ENCODE data around the gene KLK2. TPM values are rescaled to one million over a fixed set of nuclear protein-coding genes. Genes with fewer than 3 reads are reported as not detected.

KLK2 gene
- total and polyA plus RNA-seq, 2 of the 4 experiments (the other 2 are of a cell fraction) = not detected

DNA sequence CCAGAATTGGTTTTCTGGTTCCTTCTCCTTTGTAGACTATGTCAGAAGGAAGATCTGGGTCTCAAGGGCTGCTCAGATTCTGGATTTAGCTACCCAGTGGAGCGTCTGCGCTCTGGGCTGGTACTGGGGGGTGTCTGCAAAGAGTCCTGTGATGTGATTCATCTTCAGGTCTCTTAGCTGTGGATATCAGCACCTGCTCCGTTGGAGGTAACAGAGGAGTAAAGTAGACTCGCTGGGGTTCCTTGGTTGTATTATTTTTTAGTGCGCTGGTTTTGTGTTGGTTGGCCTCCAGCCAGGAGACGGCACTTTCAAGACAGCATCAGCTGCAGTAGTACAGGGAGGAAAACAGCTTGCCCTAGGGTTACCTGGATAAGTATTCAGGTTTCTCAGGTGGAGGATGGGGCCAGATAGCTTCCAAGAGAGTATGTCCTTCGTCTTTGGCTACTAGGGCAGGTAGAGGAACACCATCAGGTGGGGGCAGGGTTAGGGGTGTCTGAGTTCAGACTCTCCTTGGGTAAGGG is 29.5 kb upstream of the KLK2 start:
- WGBS, 2 experiments (ENCODE audit: extremely low coverage in 2 of 2, insufficient read length in 1 of 2) = no CpG with 5 or more reads among the region's 7 CpGs
- Histone ChIP-seq H3K27me3 (ENCODE audit: control insufficient read depth, insufficient read depth, low read length) (no peaks in the 10 kb centered on the region; the same call in 1 of the 2 replicates), H4K91ac (ENCODE audit: insufficient read depth, low read depth, low read length) (no peak overlapping the region), H3K4me1 (ENCODE audit: control insufficient read depth, insufficient read depth, low read length) (no peaks in the 10 kb centered on the region), H3K9me3 (ENCODE audit: control insufficient read depth, insufficient read depth, low read length) (no peaks in the 10 kb centered on the region), H3K4me2 (ENCODE audit: low read depth, low read length) (no peak overlapping the region), H3K79me1 (ENCODE audit: low read depth in 1 of 2, low read length in 2 of 2) (no peaks in the 10 kb centered on the region), H3K9ac (ENCODE audit: low read depth, low read length) (no peak overlapping the region), H2AK9ac (replicated peaks; ENCODE audit: low read depth, low read length, poor library complexity) (no peak overlapping the region), H3K9me1 (ENCODE audit: insufficient read depth, low read length) (no peaks in the 10 kb centered on the region), H4K5ac (ENCODE audit: low read depth, low read length) (no peak overlapping the region), H3K4ac (ENCODE audit: low read depth, low read length) (no peak overlapping the region), H3K14ac (replicated peaks; ENCODE audit: low read depth, low read length) (no peak overlapping the region), H2BK20ac (ENCODE audit: low read depth, low read length) (no peak overlapping the region), H3K18ac (ENCODE audit: low read depth, low read length) (no peak overlapping the region), H3K23ac (ENCODE audit: low read depth, low read length) (no peak overlapping the region), H3K4me3 (ENCODE audit: insufficient read depth, low read depth, low read length) (no peak overlapping the region), H4K20me1 (ENCODE audit: insufficient read depth, low read length) (no peaks in the 10 kb centered on the region), H2BK15ac (ENCODE audit: low read depth, low read length) (no peak overlapping the region), H2BK120ac (ENCODE audit: low read depth, low read length) (no peak overlapping the region), H4K8ac (ENCODE audit: low read depth in 2 of 2, low read length in 2 of 2) (no peak overlapping the region), H3K36me3 (ENCODE audit: control insufficient read depth, insufficient read depth, low read length) (no peaks in the 10 kb centered on the region), H2AK5ac (ENCODE audit: low read depth, low read length) (no peak overlapping the region), H2BK5ac (ENCODE audit: low read depth, low read length, poor library complexity, severe bottlenecking) (no peak overlapping the region), H3K56ac (ENCODE audit: extremely low read depth, insufficient read depth, low read length) (no peak overlapping the region), H2AFZ (replicated peaks; ENCODE audit: low read length, poor library complexity) (no peak overlapping the region), H3K27ac (ENCODE audit: insufficient read depth, low read length) (no peak overlapping the region)
- ATAC-seq (ENCODE audit: low read depth) (no peak), DNase-seq (no peak)
- no TSS peak for BruUV-seq (replicated peaks)
- intact Hi-C loops (cut with micrococcal nuclease) = no loop called here
- in situ Hi-C loops (cut with MboI; ENCODE audit: low sequenced_read_pairs) = no loop called here
- POLR2A ChIA-PET (ENCODE audit: unreplicated experiment) = no interaction called here
- TF ChIP-seq FOS (IDR thresholded peaks at IDR 0.05; ENCODE audit: low read depth, low read length) = no peak
- no peak for TF ChIP-seq USF2 (IDR thresholded peaks at IDR 0.05; ENCODE audit: low read depth, low read length)
- no peak for TF ChIP-seq RFX5 (IDR thresholded peaks at IDR 0.05; ENCODE audit: low read depth, low read length)
- no peak for TF ChIP-seq MAFK (IDR thresholded peaks at IDR 0.05; ENCODE audit: low read depth, low read length)
- no peak for TF ChIP-seq POLR2A (IDR thresholded peaks at IDR 0.05; ENCODE audit: low read depth, low read length)
- TF ChIP-seq NFE2L2 (IDR thresholded peaks at IDR 0.05; ENCODE audit: low read depth, low read length) = no peak
- TF ChIP-seq MXI1 (IDR thresholded peaks at IDR 0.05; ENCODE audit: borderline replicate concordance, low read depth, low read length) = no peak
- TF ChIP-seq MAZ (IDR thresholded peaks at IDR 0.05; ENCODE audit: borderline replicate concordance, low read depth, low read length) = no peak
- no peak for TF ChIP-seq RAD21 (IDR thresholded peaks at IDR 0.05; ENCODE audit: low read length)
- TF ChIP-seq CHD1 (IDR thresholded peaks at IDR 0.05; ENCODE audit: low read depth, low read length) = no peak
- TF ChIP-seq BHLHE40 (IDR thresholded peaks at IDR 0.05; ENCODE audit: low read depth, low read length) = no peak
- no peak for TF ChIP-seq RCOR1 (IDR thresholded peaks at IDR 0.05; ENCODE audit: insufficient replicate concordance, low read length)
- TF ChIP-seq CEBPB (IDR thresholded peaks at IDR 0.05; ENCODE audit: low read depth, low read length) = no peak
- no peak for TF ChIP-seq ELK1 (IDR thresholded peaks at IDR 0.05; ENCODE audit: borderline replicate concordance, low read depth, low read length)
- CTCF ChIA-PET = no interaction called here
- dilution Hi-C loops (cut with HindIII; ENCODE audit: low sequenced_read_pairs, unreplicated experiment) = no loop called here
